HG03135 (cell line): ENCODE data around the gene ELK1.

Experiments
- ATAC-seq: cut with Tn5 transposase; IDR thresholded peaks from one replicate; pipeline ENCODE4 v1.9.1; 2021; ENCODE audit warnings: mild to moderate bottlenecking, moderate library complexity; ENCODE audit not compliant: unreplicated experiment

ELK1 gene

DNA sequence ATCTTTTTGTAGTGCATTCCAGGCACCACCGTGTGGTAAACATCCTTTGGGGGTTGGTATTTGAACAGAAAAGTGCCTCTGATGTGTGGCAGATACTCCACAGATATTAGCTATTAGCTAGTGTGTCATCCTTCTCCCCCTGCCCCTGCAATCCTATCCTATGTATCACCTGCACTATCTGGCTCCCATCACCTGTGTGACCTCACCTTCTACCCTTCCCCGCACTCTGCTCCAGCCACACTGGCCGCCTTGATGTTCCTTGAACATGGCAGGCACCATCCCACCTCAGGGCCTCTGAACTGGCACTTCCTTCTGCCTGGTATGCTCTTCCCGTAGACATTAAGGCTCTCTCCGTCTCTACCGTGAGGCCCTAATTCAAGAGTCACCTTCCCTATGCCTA lies 3.7 kb downstream of the ELK1 start:
- ATAC-seq: no peak

GRCh38 chrX:47645530-47645929 lies 4.8 kb downstream of the ELK1 start:
- no peak for ATAC-seq

DNA sequence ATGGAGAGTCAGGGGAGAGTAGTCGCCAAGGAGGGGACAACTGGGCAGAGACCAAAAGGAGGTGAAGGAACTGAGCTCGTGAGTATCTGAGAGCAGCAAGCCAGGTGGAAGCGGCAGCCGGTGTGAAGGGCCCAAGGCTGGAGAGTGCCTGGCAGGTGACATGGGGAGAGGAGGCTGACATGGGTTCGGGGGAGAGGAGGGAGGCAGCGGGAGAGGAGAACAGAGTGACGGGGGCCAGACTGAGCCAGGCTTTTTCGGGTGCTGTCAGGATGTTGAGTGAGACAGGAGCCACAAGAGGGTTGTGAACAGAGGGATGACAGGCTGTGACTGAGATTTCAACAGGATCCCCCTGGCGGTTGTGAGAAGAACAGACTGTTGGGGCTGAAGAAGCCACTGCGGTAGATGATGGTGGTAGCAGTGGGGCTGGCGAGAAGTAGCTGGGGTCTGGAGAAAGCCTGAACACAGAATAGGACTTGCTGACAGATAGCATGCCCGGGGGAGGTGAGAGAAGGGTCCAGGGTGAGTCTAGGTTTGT lies 5.7 kb downstream of the ELK1 start:
- ATAC-seq: no peak

- no peak for ATAC-seq
Observed at GRCh38 chrX:47643926-47644325, 6.4 kb downstream of the ELK1 start.

DNA sequence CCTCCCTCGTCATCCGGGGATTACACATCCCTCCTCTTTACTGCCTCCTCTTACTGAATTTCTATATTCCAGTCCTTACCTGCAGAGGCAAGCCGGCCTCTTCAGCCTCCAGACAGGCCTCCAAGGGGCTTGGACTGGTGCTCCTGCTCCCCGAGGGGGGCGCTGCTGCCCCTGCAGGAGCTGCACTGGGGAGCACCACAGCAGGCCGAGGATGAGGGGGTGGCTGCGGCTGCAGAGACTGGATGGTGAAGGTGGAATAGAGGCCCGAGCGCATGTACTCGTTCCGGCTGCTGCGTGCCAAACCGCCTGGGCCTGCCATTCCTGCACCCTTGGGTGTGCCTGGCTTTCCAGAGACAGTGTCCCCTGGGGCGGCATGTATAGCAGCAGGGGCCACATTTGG lies 11.5 kb downstream of the ELK1 start:
- ATAC-seq: no peak

DNA sequence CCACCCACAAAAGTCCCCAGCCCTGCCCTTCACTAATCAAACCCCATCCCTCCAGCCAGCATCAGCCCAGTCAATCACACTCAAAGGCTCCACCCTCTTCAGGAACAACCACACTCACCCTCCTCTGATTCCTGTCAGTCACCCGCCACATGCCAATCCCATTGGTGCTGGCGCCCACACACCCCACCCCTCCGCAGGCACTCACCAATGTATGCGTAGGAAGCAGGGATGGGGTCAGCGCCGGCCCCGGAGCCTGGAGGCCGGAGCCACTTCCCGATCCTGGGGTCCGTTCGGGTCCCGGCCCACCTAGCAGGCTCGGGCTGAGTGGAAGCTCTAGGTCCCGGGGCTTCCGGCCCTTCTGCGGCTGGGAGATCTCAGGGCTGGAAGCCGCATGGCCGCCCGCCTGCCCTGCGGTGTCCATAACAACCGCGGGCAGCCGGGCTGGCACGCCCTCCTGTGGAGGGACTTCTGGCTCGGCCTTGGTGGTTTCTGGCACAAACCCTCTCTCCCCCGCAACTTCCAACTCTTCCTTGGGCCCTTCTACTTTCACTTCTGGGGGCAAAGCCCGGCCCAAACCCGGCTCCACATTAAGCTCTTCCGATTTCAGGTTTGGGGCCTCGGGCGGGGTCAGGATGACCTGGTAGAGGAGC lies 12.7 kb downstream of the ELK1 start:
- ATAC-seq: peak; percentile 67

DNA sequence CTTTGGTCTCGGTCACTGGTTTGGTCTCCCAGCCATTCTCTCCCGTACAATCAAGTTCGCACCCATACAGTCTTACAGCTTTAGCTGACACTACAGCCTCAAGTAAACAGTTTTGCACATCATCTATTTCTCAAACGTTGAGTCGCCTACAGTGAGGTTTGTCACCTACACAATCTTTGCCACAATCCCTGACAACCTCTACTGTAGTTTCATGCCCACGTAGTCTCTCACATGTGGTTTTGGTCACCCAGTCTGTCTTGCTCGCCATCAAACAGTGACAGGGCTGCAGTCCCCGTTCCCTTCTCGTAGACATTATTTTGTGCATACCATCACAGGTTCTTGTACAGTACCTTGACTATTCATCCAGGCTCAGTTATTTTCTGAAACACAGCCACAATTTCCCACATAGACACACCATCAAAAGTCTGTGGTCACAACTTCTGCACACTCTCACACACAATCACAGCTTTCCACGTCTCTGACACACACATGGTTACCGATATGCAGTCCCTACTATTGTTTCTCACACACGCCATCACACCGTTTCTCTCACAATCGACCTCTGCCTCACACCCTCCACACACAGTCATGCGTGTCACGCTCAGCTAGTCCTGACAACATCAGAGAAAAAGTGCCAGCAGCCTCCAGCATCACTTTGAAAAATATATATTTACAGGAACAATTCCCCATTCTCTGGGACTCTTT lies 15.3 kb downstream of the ELK1 start:
- no peak for ATAC-seq

DNA sequence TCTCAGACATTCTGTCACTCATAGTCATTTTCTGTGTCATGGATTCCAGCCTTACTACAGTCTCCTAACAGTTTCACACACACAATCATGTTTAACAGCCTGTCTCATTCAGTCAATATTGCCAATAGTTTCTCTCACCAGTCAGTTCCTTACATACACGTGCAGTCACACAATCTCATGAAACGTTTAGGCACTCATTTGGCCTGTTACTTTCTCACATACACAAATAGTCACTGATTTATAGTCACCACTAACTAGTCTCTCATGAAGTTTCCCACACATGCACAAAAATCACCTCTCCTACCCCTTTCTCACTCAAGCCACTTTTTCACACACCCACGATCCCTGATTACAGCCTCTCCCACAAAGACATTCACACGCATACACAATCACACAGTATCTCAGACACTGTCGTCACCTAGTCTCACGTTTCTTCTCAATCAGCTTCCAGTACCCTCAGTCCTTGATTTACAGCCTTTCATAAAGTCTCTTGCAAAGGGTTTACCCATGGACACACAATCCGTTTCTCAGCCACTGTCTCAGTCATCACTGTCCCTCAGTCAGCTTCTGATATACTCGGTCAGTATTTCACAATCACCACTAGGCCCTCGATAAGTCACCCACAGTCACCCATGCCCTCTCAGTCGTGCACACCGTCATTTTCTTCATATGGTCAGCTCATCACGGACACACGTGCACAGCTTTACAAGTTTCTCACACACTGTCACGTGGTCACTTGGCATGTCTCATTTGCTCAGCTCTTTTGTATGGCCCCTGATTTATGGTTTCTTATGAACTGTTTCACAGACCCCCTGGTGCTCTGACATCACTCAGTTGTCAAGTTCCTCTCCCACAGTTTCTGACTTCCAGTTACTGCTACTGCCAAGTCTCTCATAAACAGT lies 16.4 kb downstream of the ELK1 start:
- ATAC-seq: no peak

DNA sequence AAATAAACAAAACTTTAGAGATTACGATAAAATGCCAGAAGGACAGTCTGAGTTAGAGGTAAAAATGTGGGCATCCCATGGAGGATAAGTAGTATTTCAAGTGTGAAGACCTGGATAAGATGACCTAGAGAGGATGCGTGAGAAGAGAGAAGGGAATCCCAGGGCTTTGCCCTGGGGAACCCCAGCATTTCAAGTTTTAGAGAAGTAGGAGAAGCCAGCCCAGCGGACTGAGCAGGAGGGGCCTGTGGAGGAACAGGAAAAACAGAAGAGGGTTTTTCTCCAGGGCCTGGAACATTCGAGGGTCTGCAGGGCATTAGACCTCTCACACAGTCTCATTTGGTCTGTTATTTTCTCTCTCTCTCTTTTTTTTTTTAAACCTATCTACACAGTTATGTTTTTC lies 17.7 kb downstream of the ELK1 start:
- ATAC-seq: no peak

DNA sequence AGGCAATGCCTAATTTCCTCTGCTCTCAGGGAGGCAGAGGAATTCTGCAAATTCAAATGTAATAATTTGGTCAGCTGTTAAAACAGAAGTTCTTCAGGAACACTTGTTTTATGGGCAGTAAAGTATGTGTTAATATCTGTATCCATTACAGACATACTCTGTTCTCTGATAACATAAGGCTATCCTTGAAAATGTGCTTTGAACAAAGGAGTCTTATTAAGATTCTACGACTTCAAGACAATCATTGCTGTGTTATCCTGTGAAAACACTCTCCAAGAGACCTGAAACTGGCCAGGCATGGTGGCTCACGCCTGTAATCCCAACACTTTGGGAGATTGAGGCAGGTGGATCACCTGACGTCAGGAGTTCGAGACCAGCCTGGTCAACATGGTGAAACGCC lies 18.7 kb downstream of the ELK1 start:
- no peak for ATAC-seq

GRCh38 chrX:47629419-47630200 lies 20.8 kb downstream of the ELK1 start, which contains the start of gene CFP:
TSS of gene CFP (minus strand) at chrX:47629930. CDS start at chrX:47629844, 86 bp downstream.
- no peak for ATAC-seq

- ATAC-seq: no peak
Observed at GRCh38 chrX:47628982-47629381, 21.4 kb downstream of the ELK1 start.

DNA sequence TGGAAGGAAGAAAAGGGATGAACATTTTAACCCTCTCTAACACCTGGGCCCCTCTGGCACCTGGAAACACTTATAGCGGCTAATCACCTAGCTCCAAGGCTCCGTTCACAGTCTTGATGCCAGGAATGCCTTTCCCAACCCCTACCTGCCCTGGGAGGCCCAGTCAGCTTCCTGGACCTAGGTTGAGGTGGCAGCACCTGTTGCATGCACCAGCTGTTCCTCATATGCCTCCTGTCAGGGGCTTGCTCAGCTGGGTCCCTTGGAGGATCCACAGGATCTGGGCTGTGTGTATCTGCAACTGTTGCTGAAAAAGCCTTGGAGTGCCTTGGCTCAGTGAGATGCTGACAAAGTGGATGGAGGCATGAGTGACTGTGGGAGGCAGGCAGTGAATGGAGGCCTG lies 25.0 kb downstream of the ELK1 start:
- ATAC-seq: no peak

GRCh38 chrX:47623540-47624027 lies 26.8 kb downstream of the ELK1 start:
- no peak for ATAC-seq

GRCh38 chrX:47621851-47622250 lies 28.5 kb downstream of the ELK1 start:
- no peak for ATAC-seq

- ATAC-seq: no peak
Observed at GRCh38 chrX:47620303-47620685, 30.1 kb downstream of the ELK1 start.

GRCh38 chrX:47619486-47620302 lies 30.7 kb downstream of the ELK1 start, which contains the start of gene SYN1:
TSS of gene SYN1 (minus strand) at chrX:47619857. CDS start at chrX:47619728, 129 bp downstream.
- peak; percentile 76 for ATAC-seq

- ATAC-seq: no peak
Observed at GRCh38 chrX:47618923-47619485, 31.4 kb downstream of the ELK1 start.

GRCh38 chrX:47614618-47615017 lies 35.7 kb downstream of the ELK1 start:
- no peak for ATAC-seq
